ENCODE results near the gene GDE1.

GDE1 gene

GRCh38 chr16:19524616-19525384, 2.9 kb upstream of the GDE1 start:
- Histone ChIP-seq H3K9me3 (no peaks in the 10 kb centered on the region), H3K36me3 (peaks cover 18% of the 10 kb centered on the region), H3K9ac (peak overlapping the region; percentile 91), H3K4me2 (peak overlapping the region; percentile 90), H3K27ac (peak overlapping the region; percentile 86), H3K4me1 (peaks cover 47% of the 10 kb centered on the region), H3K27me3 (no peaks in the 10 kb centered on the region), H3K4me3 (peak overlapping the region; percentile 99), H4K20me1 (peaks cover 10% of the 10 kb centered on the region; the same call in 1 of the 2 replicates)
- TF ChIP-seq Cebpa-rat (IDR thresholded peaks at IDR 0.05), result no peak

GRCh38 chr16:19524356-19524615, 2.4 kb upstream of the GDE1 start:
- H3K27me3 ChIP-seq, result no peaks in the 10 kb centered on the region
- no peaks in the 10 kb centered on the region for H3K9me3 ChIP-seq
- peaks cover 52% of the 10 kb centered on the region for H3K4me1 ChIP-seq
- peaks cover 16% of the 10 kb centered on the region for H3K36me3 ChIP-seq
- H4K20me1 ChIP-seq, result peaks cover 10% of the 10 kb centered on the region; the same call in 1 of the 2 replicates
- H3K4me2 ChIP-seq, result peak overlapping the region; percentile 90
- H3K9ac ChIP-seq, result peak overlapping the region; percentile 91
- peak overlapping the region; percentile 86 for H3K27ac ChIP-seq
- peak overlapping the region; percentile 99 for H3K4me3 ChIP-seq
- no peak for TF ChIP-seq Cebpa-rat (IDR thresholded peaks at IDR 0.05)

- H3K27ac ChIP-seq, result peak within 1 kb of the TSS; percentile 86
- peak within 1 kb of the TSS; percentile 91 for H3K9ac ChIP-seq
- H4K20me1 ChIP-seq, result peaks cover 15% of the 10 kb centered on the region; the same call in 1 of the 2 replicates
- peak within 1 kb of the TSS; percentile 90 for H3K4me2 ChIP-seq
- H3K4me1 ChIP-seq, result peaks cover 57% of the 10 kb centered on the region
- H3K27me3 ChIP-seq, result no peaks in the 10 kb centered on the region
- no peaks in the 10 kb centered on the region for H3K9me3 ChIP-seq
- H3K4me3 ChIP-seq, result peak within 1 kb of the TSS; percentile 99
- peaks cover 16% of the 10 kb centered on the region for H3K36me3 ChIP-seq
- no peak for TF ChIP-seq Cebpa-rat (IDR thresholded peaks at IDR 0.05)
These were observed 1.9 kb upstream of the GDE1 start, which contains the start of gene CCP110 for GRCh38 chr16:19523559-19524355. TSS of gene CCP110 (plus strand) at chr16:19523942. CDS start at chr16:19527882, 3,940 bp downstream.

- H3K27me3 ChIP-seq, result no peaks in the 10 kb centered on the region
- peaks cover 10% of the 10 kb centered on the region for H3K36me3 ChIP-seq
- peak overlapping the region; percentile 53 for H3K4me2 ChIP-seq
- no peaks in the 10 kb centered on the region for H3K9me3 ChIP-seq
- no peak for TF ChIP-seq Cebpa-rat (IDR thresholded peaks at IDR 0.05)
- H3K4me1 ChIP-seq, result peaks cover 57% of the 10 kb centered on the region
- no peak overlapping the region; the same call in 1 of the 2 replicates for H3K27ac ChIP-seq
- no peak overlapping the region for H3K4me3 ChIP-seq
- no peak overlapping the region for H3K9ac ChIP-seq
- peaks cover 16% of the 10 kb centered on the region; the same call in 1 of the 2 replicates for H4K20me1 ChIP-seq
These were observed 1.3 kb upstream of the GDE1 start for GRCh38 chr16:19523184-19523558.

- peaks cover 57% of the 10 kb centered on the region for H3K4me1 ChIP-seq
- peak overlapping the region; percentile 91; the same call in 1 of the 2 replicates for H3K4me2 ChIP-seq
- peaks cover 16% of the 10 kb centered on the region; the same call in 1 of the 2 replicates for H4K20me1 ChIP-seq
- H3K27ac ChIP-seq, result no peak overlapping the region
- H3K4me3 ChIP-seq, result no peak overlapping the region
- H3K9ac ChIP-seq, result no peak overlapping the region
- TF ChIP-seq Cebpa-rat (IDR thresholded peaks at IDR 0.05), result no peak
- peaks cover 9% of the 10 kb centered on the region; the same call in 1 of the 2 replicates for H3K36me3 ChIP-seq
- no peaks in the 10 kb centered on the region for H3K27me3 ChIP-seq
- no peaks in the 10 kb centered on the region for H3K9me3 ChIP-seq
These were observed 862 bp upstream of the GDE1 start for GRCh38 chr16:19522760-19523159.

GRCh38 chr16:19522397-19522732, 467 bp upstream of the GDE1 start:
- TF ChIP-seq Cebpa-rat (IDR thresholded peaks at IDR 0.05), result no peak
- Histone ChIP-seq H3K9ac (no peak overlapping the region), H4K20me1 (peaks cover 16% of the 10 kb centered on the region; the same call in 1 of the 2 replicates), H3K4me2 (peak overlapping the region; percentile 91), H3K4me1 (peaks cover 57% of the 10 kb centered on the region), H3K27ac (no peak overlapping the region), H3K4me3 (peak overlapping the region; percentile 94), H3K27me3 (no peaks in the 10 kb centered on the region), H3K9me3 (no peaks in the 10 kb centered on the region), H3K36me3 (peaks cover 10% of the 10 kb centered on the region; the same call in 1 of the 2 replicates)

GRCh38 chr16:19520861-19521331, 1.0 kb downstream of the GDE1 start:
- H3K27ac ChIP-seq, result peak overlapping the region; percentile 80
- no peaks in the 10 kb centered on the region for H3K9me3 ChIP-seq
- peaks cover 25% of the 10 kb centered on the region for H3K36me3 ChIP-seq
- no peaks in the 10 kb centered on the region for H3K27me3 ChIP-seq
- H3K4me1 ChIP-seq, result peaks cover 52% of the 10 kb centered on the region
- peak overlapping the region; percentile 94 for H3K4me3 ChIP-seq
- H3K9ac ChIP-seq, result peak overlapping the region; percentile 88
- no peak for TF ChIP-seq Cebpa-rat (IDR thresholded peaks at IDR 0.05)
- peaks cover 16% of the 10 kb centered on the region; the same call in 1 of the 2 replicates for H4K20me1 ChIP-seq
- peak overlapping the region; percentile 91 for H3K4me2 ChIP-seq

GRCh38 chr16:19518388-19518787, 3.5 kb downstream of the GDE1 start:
- TF ChIP-seq Cebpa-rat (IDR thresholded peaks at IDR 0.05), result no peak
- Histone ChIP-seq H3K27me3 (no peaks in the 10 kb centered on the region), H3K9me3 (no peaks in the 10 kb centered on the region), H3K4me1 (peaks cover 38% of the 10 kb centered on the region), H3K27ac (no peak overlapping the region), H3K36me3 (peaks cover 48% of the 10 kb centered on the region), H4K20me1 (peaks cover 16% of the 10 kb centered on the region; the same call in 1 of the 2 replicates), H3K4me3 (no peak overlapping the region), H3K9ac (no peak overlapping the region), H3K4me2 (no peak overlapping the region)

- H3K27ac ChIP-seq, result no peak overlapping the region
- H3K27me3 ChIP-seq, result no peaks in the 10 kb centered on the region
- no peak overlapping the region for H3K4me2 ChIP-seq
- no peaks in the 10 kb centered on the region for H3K9me3 ChIP-seq
- H4K20me1 ChIP-seq, result peaks cover 16% of the 10 kb centered on the region; the same call in 1 of the 2 replicates
- H3K36me3 ChIP-seq, result peaks cover 55% of the 10 kb centered on the region
- no peak for TF ChIP-seq Cebpa-rat (IDR thresholded peaks at IDR 0.05)
- H3K9ac ChIP-seq, result no peak overlapping the region
- H3K4me1 ChIP-seq, result peaks cover 29% of the 10 kb centered on the region
- H3K4me3 ChIP-seq, result no peak overlapping the region
These were observed 4.3 kb downstream of the GDE1 start for GRCh38 chr16:19517424-19518089.
